Thoracic aorta (tissue), 2 donors: ENCODE results near the gene LMO1. TPM values are rescaled to one million over a fixed set of nuclear protein-coding genes. Genes with fewer than 3 reads are reported as not detected.

ENCODE experiments used
- ATAC-seq: fragments of 150-250 bp; one replicate; pipeline ENCODE4 v1.8.0; 2017; ENCODE audit warnings: low read depth; ENCODE audit not compliant: insufficient number of reproducible peaks, low FRiP score
- DNase-seq: peaks from one replicate; pipeline ENCODE4 v3.0.0-alpha.2; 2020; ENCODE audit warnings: low spot score
- H3K27ac ChIP-seq, 2 donors: fragments of 200-600 bp; sonication (generic); 1 replicate in 1 of 2; 2 replicates in 1 of 2; pipeline ENCODE4 v1.5.1; 2016; ENCODE audit warnings: mild to moderate bottlenecking in 2 of 2, moderate library complexity in 2 of 2
- H3K27me3 ChIP-seq: fragments of 200-600 bp; sonication (generic); replicated peaks from 2 replicates; pipeline ENCODE4 v1.6.0; 2016; ENCODE audit warnings: mild to moderate bottlenecking; ENCODE audit not compliant: insufficient read depth
- H3K36me3 ChIP-seq: fragments of 200-600 bp; sonication (generic); one replicate; pipeline ENCODE4 v1.5.1; 2016
- H3K4me1 ChIP-seq, 2 donors: fragments of 200-600 bp; sonication (generic); 1 replicate in 1 of 2; 2 replicates in 1 of 2; pipeline versions ENCODE4 v1.5.1 to v1.6.0; 2016; ENCODE audit warnings: low read depth in 2 of 2, mild to moderate bottlenecking in 1 of 2; ENCODE audit not compliant: control insufficient read depth in 1 of 2
- H3K4me3 ChIP-seq: fragments of 200-600 bp; sonication (generic); 2 replicates; pipeline ENCODE4 v1.5.1; 2016; ENCODE audit warnings: mild to moderate bottlenecking
- H3K9me3 ChIP-seq: fragments of 200-600 bp; sonication (generic); 2 replicates; pipeline ENCODE4 v1.5.1; 2016
- CTCF ChIP-seq: fragments of 200-600 bp; sonication (generic); IDR thresholded peaks from one replicate; pipeline ENCODE4 v1.5.1; 2019; ENCODE audit warnings: antibody characterized with exemption
- total RNA-seq, 2 donors: library from RNA; depleted of rRNA; stranded (reverse); fragments of >200 nt; gene quantifications; one replicate each; pipeline versions ENCODE4 v1.1.0 to v1.2.3, GENCODE V29; 2016

Gene LMO1
- total RNA-seq, 2 donors from 2014 or later, result not detected

GRCh38 chr11:8239040-8239439, 24.6 kb downstream of the LMO1 start:
- no peak for DNase-seq
- no peaks in the 10 kb centered on the region for H3K27me3 ChIP-seq
- no peak overlapping the region for H3K27ac ChIP-seq
- no peaks in the 10 kb centered on the region for H3K9me3 ChIP-seq
- no peaks in the 10 kb centered on the region for H3K36me3 ChIP-seq
- H3K4me1 ChIP-seq, result no peaks in the 10 kb centered on the region
- ATAC-seq, result no peak
- no peak for TF ChIP-seq CTCF
- no peak overlapping the region for H3K4me3 ChIP-seq

GRCh38 chr11:8237453-8237852, 26.2 kb downstream of the LMO1 start:
- Histone ChIP-seq H3K36me3 (no peaks in the 10 kb centered on the region), H3K4me3 (no peak overlapping the region), H3K27me3 (no peaks in the 10 kb centered on the region), H3K4me1 (no peaks in the 10 kb centered on the region), H3K9me3 (no peaks in the 10 kb centered on the region), H3K27ac (no peak overlapping the region)
- TF ChIP-seq CTCF, result no peak
- DNase-seq (no peak), ATAC-seq (no peak)

GRCh38 chr11:8235925-8236324, 27.8 kb downstream of the LMO1 start:
- no peak for ATAC-seq
- Histone ChIP-seq H3K27me3 (no peaks in the 10 kb centered on the region), H3K27ac (no peak overlapping the region), H3K36me3 (no peaks in the 10 kb centered on the region), H3K4me3 (no peak overlapping the region), H3K4me1 (no peaks in the 10 kb centered on the region), H3K9me3 (no peaks in the 10 kb centered on the region)
- no peak for TF ChIP-seq CTCF
- DNase-seq, result no peak

GRCh38 chr11:8234910-8235309, 28.8 kb downstream of the LMO1 start:
- TF ChIP-seq CTCF, result no peak
- ATAC-seq, result no peak
- no peak for DNase-seq
- Histone ChIP-seq H3K4me1 (no peaks in the 10 kb centered on the region), H3K4me3 (no peak overlapping the region), H3K36me3 (no peaks in the 10 kb centered on the region), H3K27ac (no peak overlapping the region), H3K9me3 (no peaks in the 10 kb centered on the region), H3K27me3 (no peaks in the 10 kb centered on the region)

- H3K27ac ChIP-seq, result no peak overlapping the region
Measured at GRCh38 chr11:8234425-8234821, 29.3 kb downstream of the LMO1 start.

More at GRCh38 chr11:8234425-8234821, 29.3 kb downstream of the LMO1 start:
- H3K27me3 ChIP-seq, result no peaks in the 10 kb centered on the region
- H3K4me1 ChIP-seq, result no peaks in the 10 kb centered on the region
- no peaks in the 10 kb centered on the region for H3K9me3 ChIP-seq
- no peak overlapping the region for H3K4me3 ChIP-seq
- ATAC-seq (no peak), DNase-seq (no peak)
- TF ChIP-seq CTCF, result no peak
- H3K36me3 ChIP-seq, result no peaks in the 10 kb centered on the region
